ENCODE results near the gene DMD.
"Not testable (repeated sequence)": the region's sequence is repeated elsewhere in the genome, so short reads cannot be mapped to it uniquely, and the experiment has no call there.

The DMD gene

GRCh38 chrX:32592786-32593185 is 618.6 kb downstream of the DMD start:
- DNase-seq, result no peak

GRCh38 chrX:32591589-32591988 is 619.8 kb downstream of the DMD start:
- no peak for DNase-seq

GRCh38 chrX:32582729-32583128 is 628.6 kb downstream of the DMD start:
- no peak for DNase-seq

GRCh38 chrX:32576885-32577284 is 634.5 kb downstream of the DMD start:
- no peak for DNase-seq

GRCh38 chrX:32572644-32573043 is 638.7 kb downstream of the DMD start:
- no peak for DNase-seq

GRCh38 chrX:32571579-32571978 is 639.8 kb downstream of the DMD start:
- DNase-seq, result no peak

GRCh38 chrX:32562261-32562660 is 649.1 kb downstream of the DMD start:
- no peak for DNase-seq

GRCh38 chrX:32545101-32545500 is 666.2 kb downstream of the DMD start:
- no peak for DNase-seq

- DNase-seq, result no peak
Measured at GRCh38 chrX:32538554-32538953, 672.8 kb downstream of the DMD start.

- DNase-seq, result no peak
Measured at GRCh38 chrX:32533848-32534247, 677.5 kb downstream of the DMD start.

GRCh38 chrX:32532262-32532661 is 679.1 kb downstream of the DMD start:
- DNase-seq, result no peak

- no peak for DNase-seq
Measured at GRCh38 chrX:32530802-32531403, 680.4 kb downstream of the DMD start.

GRCh38 chrX:32528451-32528850 is 682.9 kb downstream of the DMD start:
- DNase-seq, result not testable (repeated sequence)

GRCh38 chrX:32525234-32525633 is 686.1 kb downstream of the DMD start:
- DNase-seq, result no peak

GRCh38 chrX:32524385-32524784 is 687.0 kb downstream of the DMD start:
- no peak for DNase-seq

GRCh38 chrX:32520789-32521188 is 690.6 kb downstream of the DMD start:
- no peak for DNase-seq

- no peak for DNase-seq
Measured at GRCh38 chrX:32514986-32515385, 696.4 kb downstream of the DMD start.

- no peak for DNase-seq
Measured at GRCh38 chrX:32501606-32502005, 709.7 kb downstream of the DMD start.

- no peak for DNase-seq
Measured at GRCh38 chrX:32496671-32497070, 714.7 kb downstream of the DMD start.

- DNase-seq, result no peak
Measured at GRCh38 chrX:32495855-32496254, 715.5 kb downstream of the DMD start.

GRCh38 chrX:32489125-32489524 is 722.2 kb downstream of the DMD start:
- no peak for DNase-seq

GRCh38 chrX:32483534-32484136 is 727.7 kb downstream of the DMD start:
- no peak for DNase-seq

- DNase-seq, result no peak
Measured at GRCh38 chrX:32480019-32480418, 731.3 kb downstream of the DMD start.

- DNase-seq, result no peak
Measured at GRCh38 chrX:32472364-32472763, 739.0 kb downstream of the DMD start.

- DNase-seq, result no peak
Measured at GRCh38 chrX:32455704-32456103, 755.6 kb downstream of the DMD start.

All from GF-D8 (cell line).